T follicular helper cell (primary cell): ENCODE data around the gene S100A7A.

Source experiments
- DNase-seq: peaks from one replicate; pipeline ENCODE4 v3.0.0-alpha.2; 2020; ENCODE audit warnings: low read depth
- total RNA-seq, 2 experiments: gene quantifications; one replicate each; lab custom pipeline; 2026; lab: John Stamatoyannopoulos, UW

S100A7A gene
- 0 reads per million in 2 experiments for total RNA-seq

DNA sequence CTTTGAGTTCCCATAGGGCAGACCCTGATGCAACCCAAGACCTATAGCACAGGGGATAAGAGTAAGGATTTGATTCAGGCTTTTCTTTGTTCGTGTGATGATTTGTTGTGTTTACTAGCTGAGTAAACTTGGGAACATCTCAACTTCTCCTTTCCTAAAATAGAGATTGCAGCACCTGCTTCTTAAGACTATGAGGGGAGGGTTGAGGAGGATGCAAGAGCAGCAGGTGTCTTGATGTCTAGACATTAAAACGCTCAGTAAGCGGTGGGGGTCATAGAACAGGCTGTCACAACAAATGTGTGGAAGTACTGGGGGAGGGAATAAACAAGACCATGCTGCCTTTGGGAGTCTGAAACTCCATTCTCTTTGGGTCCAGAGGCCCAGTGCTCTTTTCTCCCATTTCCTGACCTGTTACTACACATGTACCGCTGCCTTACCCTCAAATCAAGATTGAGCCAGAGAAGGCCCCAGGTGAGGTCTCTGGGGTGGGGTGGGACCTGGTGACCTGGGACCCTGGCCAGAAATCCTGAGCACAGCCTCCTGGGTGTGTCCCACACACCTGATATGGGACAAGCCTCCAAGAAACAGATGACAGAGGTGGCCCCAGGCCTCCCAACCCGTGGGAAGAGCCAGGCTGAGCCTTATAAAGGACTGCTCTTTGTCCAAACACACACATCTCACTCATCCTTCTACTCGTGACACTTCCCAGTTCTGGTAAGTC, at the start of gene S100A7A:
Gene S100A7A (plus strand): TSS at position 671 of the 721 bp plus-strand sequence. CDS start 1,563 bp downstream, outside the sequence.
- no peak for DNase-seq

- DNase-seq: no peak
Measured at GRCh38 chr1:153367090-153367489, 49.2 kb upstream of the S100A7A start.

GRCh38 chr1:153368495-153368894, 47.8 kb upstream of the S100A7A start:
- no peak for DNase-seq

- no peak for DNase-seq
Measured at GRCh38 chr1:153370146-153370545, 46.2 kb upstream of the S100A7A start.

DNA sequence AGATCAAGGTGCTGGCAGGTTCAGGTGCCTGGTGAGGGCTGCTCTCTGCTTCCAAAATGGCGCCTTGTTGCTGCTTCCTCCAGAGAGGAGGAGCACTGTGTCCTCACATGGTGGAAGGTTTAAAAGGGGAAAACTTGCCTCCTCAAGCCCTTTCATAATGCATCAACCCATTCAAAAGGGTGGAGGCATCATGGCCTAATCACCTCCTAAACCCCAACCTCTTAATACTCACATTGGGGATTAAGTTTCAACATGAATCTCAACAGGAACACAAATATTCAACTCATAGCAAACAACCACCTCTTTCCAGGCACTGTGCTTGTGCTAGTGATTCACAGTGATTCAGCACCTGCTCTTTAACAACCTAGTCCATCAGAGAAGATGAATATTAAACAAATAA, 45.1 kb upstream of the S100A7A start:
- no peak for DNase-seq

GRCh38 chr1:153372571-153372970, 43.7 kb upstream of the S100A7A start:
- no peak for DNase-seq

DNA sequence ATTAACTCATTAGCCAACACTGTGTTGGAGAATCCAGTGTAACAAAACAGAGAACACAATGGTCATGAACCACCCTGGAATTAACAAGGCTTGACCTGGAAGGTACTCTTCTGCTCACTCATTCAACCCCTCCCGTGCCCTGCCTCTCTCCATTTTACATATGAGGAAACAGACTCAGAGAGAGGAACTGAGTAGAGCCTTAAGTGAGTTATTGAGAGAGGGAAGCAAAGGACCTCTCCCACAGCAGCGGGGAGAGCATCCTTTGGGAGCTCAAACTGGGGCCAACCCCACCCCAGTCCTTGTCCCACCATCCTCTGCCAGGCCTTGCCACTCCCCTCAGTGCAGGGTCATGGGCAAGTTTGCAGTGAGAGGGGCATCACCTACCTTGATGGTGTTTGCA, 42.2 kb upstream of the S100A7A start:
- DNase-seq: no peak

- no peak for DNase-seq
Measured at GRCh38 chr1:153375511-153375910, 40.8 kb upstream of the S100A7A start, which contains the start of gene S100A12. Gene S100A12, minus strand, starts transcription at chr1:153375621. Its CDS starts 1,029 bp downstream, at chr1:153374592.

DNA sequence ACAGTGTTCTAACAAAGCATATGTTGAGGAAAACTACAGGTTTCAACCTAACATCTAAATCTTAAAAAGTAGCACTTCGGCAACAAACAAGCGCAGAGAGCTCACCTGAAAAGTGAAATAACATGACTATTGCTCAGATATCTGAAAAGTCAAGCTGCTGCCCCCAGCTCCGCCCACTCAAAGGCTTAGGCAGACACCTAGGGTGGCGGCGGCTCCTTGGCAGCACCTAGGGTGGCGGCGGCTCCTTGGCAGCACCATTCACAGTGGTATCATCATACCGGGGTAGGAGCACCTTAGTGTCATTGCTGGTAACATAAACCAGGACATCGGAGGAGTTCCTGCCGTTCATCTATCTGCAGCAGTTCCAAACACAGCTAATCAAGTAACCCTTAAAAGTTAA, 36.7 kb upstream of the S100A7A start:
- DNase-seq: no peak

GRCh38 chr1:153380711-153381110, 35.6 kb upstream of the S100A7A start:
- no peak for DNase-seq

GRCh38 chr1:153384958-153385580, 31.3 kb upstream of the S100A7A start:
- DNase-seq: no peak

DNA sequence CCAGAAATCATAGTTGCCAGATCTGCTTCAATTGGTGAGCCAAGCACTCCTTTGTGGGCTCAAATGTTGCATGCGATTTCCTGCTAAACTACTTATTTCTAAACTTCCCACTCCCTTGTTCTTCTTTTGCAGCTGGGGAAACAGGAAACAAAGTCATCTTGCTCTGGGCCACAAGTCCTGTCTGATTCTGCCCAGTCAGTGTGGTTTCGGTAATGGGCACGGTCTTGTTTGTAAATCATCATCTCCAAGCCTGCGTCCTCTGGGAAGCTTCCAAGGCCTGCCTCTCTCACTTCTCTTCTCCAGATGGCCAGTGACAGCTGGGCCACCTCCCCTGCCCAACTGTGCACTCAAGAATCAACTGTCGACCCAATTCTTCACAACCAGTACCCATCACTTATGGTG, 29.8 kb upstream of the S100A7A start:
- no peak for DNase-seq

- no peak for DNase-seq
Measured at GRCh38 chr1:153387001-153387400, 29.3 kb upstream of the S100A7A start.

- DNase-seq: no peak
Measured at GRCh38 chr1:153387785-153388184, 28.5 kb upstream of the S100A7A start.

DNA sequence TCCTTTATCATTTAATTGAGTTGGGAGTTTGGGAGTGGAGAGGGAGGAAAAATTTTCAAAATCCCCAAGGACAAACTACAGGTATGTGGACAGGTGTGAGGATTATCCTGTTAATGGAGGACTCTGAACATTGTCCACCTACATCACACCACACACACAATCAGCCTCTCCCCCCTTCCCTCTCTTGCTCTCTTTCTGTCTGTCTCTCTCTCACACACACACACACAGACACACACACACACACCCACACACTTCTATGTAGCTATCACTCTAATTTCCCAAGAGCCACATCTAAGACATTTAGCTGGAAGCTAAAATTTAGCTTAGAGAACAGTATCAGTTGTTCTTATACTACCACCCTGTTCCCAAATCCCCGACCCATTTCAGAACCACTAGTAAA, 26.9 kb upstream of the S100A7A start:
- DNase-seq: no peak

DNA sequence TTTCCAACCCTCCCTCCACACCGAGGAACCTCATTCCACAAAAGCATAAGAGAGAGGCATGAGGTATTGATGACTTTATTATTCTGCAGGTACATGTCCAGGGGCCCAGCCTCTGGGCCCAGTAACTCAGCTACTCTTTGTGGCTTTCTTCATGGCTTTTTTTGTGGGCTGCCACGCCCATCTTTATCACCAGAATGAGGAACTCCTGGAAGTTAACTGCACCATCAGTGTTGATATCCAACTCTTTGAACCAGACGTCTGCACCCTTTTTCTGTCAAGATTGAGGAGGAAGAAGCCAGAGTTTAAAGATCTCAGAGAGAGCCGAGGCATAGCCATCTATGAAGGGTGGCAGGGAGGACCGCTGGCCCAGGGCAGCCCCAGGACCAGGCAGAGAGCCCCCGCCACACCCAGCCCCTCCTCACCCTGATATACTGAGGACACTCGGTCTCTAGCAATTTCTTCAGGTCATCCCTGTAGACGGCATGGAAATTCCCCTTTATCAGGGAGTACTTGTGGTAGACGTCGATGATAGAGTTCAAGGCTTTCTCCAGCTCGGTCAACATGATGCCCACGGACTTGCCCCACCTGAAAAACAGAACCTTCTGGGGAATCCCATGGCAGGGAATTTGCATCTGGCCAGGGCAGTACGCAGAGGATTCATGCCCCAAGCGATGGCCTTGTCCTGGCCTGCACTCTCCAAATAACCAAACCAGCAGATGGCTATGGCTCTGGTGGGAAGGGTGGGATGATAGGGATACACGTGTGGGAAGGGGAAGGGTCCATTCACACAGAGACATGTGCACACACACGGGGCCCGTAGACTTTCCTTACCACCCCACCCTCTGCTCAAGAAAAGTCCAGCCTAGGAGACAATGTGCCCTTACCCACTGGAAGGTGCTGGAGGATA, 26.1 kb upstream of the S100A7A start:
- no peak for DNase-seq

DNA sequence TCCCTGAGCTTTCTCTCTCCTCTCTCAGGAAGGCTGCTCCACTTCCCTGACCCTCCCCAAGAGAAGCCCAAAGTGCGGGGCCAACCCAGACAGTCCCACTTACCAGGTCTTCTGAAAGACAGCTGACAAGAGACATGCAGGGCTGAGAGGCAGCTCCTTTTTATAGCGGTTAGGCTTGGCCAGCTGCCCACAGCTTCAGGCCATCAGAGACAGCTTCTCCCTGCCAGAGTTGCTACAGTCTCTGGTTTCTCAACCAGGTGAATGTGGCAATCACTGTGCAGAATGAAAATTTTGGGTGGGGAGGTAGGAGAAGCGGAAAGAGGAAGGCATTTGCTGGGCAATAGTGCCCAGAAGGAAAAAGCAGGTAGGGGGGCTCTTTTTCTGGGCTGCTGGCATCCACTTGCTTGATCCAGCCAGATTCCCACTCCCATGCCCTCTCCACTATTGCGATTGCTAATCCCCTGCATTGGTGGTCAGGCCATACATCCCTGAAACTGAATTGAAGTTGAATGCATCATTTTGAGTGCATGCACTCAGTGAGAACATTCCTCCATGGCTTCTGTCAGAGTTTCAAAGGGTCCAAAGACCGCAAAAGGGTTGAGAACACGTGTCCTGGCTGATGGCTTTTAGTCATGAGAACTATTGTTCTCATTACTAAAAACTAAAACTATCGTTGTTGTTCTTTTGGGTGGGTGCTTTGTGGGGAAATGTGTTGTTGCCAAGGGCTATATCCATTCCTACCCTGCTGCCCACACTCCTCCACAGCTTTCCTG, 25.2 kb upstream of the S100A7A start, which contains the start of gene S100A8:
Gene S100A8 (minus strand): TSS at position 136 of the 773 bp plus-strand sequence. CDS start 538 bp downstream, outside the sequence.
- no peak for DNase-seq

- DNase-seq: no peak
Measured at GRCh38 chr1:153392258-153392657, 24.1 kb upstream of the S100A7A start.

GRCh38 chr1:153392822-153393221, 23.5 kb upstream of the S100A7A start:
- no peak for DNase-seq

- DNase-seq: no peak
Measured at GRCh38 chr1:153393926-153394325, 22.4 kb upstream of the S100A7A start.

DNA sequence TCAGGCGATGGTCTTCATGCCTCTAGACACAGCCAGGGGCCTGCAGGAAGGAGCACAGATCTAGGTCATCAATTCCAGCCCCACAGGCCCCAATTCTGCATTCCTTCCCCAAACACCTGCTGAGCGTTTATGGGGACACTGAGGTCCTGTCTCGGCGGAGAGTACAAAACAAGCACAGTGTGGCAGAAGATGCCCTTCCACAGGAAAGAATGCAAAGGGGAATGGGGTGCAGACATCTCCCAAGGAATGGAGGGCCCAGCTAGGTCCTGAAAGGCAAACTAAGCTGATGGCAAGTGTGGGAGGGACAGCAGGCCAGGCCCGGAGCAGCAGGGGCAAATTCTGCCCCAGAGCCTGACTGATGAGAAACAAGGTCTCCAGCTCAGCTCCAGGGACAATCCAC, 21.9 kb upstream of the S100A7A start:
- DNase-seq: no peak
